Peyer's patch (tissue), 4 donors: Measurements from ENCODE around the gene NUMA1. TPM values are rescaled to one million over a fixed set of nuclear protein-coding genes. Genes with fewer than 3 reads are reported as not detected.

Experiments
- DNase-seq, 3 donors: peaks; one replicate each; pipeline ENCODE4 v3.0.0-alpha.2; 2017 to 2019
- H3K27ac ChIP-seq, 4 donors: fragments of 200-600 bp; sonication (generic); one replicate each; pipeline ENCODE4 v1.5.1; 2016 to 2019
- H3K27me3 ChIP-seq, 2 donors: fragments of 200-600 bp; sonication (generic); one replicate each; pipeline ENCODE4 v1.5.1; 2019
- H3K36me3 ChIP-seq, 3 donors: fragments of 200-600 bp; sonication (generic); one replicate each; pipeline ENCODE4 v1.5.1; 2016 to 2019
- H3K4me1 ChIP-seq, 4 donors: fragments of 200-600 bp; sonication (generic); one replicate each; pipeline ENCODE4 v1.5.1; 2016 to 2019
- H3K4me3 ChIP-seq, 4 donors: fragments of 200-600 bp; sonication (generic); 1 replicate in 3 of 4; 2 replicates in 1 of 4; pipeline ENCODE4 v1.5.1; 2016 to 2019; ENCODE audit warnings: mild to moderate bottlenecking in 1 of 4
- H3K9me3 ChIP-seq, 4 donors: fragments of 200-600 bp; sonication (generic); one replicate each; pipeline ENCODE4 v1.5.1; 2016 to 2019; ENCODE audit warnings: mild to moderate bottlenecking in 1 of 4
- POLR2A ChIP-seq, 2 donors: fragments of 450-650 bp; IDR thresholded peaks; one replicate each; pipeline ENCODE4 v1.5.1; 2017; ENCODE audit warnings: antibody characterized with exemption in 2 of 2, mild to moderate bottlenecking in 2 of 2, moderate library complexity in 2 of 2
- total RNA-seq, 4 donors: library from RNA; depleted of rRNA; stranded (reverse); fragments of >200 nt; gene quantifications; one replicate each; pipeline ENCODE4 v1.1.0, GENCODE V29; 2016
- TF ChIP-seq, protein P1 (sequence below), 6 experiments: fragments of 450-650 bp in 4 of 6; fragments of 200-600 bp in 2 of 6; sonication (generic) in 1 of 6; IDR thresholded peaks; one replicate each; pipeline ENCODE4 v1.5.1; 2017 to 2019; ENCODE audit warnings: antibody characterized with exemption in 6 of 6, mild to moderate bottlenecking in 3 of 6, moderate library complexity in 1 of 6

Gene NUMA1
- total RNA-seq, 4 donors from 2014 or later: 297 to 512 (median 388) TPM

DNA sequence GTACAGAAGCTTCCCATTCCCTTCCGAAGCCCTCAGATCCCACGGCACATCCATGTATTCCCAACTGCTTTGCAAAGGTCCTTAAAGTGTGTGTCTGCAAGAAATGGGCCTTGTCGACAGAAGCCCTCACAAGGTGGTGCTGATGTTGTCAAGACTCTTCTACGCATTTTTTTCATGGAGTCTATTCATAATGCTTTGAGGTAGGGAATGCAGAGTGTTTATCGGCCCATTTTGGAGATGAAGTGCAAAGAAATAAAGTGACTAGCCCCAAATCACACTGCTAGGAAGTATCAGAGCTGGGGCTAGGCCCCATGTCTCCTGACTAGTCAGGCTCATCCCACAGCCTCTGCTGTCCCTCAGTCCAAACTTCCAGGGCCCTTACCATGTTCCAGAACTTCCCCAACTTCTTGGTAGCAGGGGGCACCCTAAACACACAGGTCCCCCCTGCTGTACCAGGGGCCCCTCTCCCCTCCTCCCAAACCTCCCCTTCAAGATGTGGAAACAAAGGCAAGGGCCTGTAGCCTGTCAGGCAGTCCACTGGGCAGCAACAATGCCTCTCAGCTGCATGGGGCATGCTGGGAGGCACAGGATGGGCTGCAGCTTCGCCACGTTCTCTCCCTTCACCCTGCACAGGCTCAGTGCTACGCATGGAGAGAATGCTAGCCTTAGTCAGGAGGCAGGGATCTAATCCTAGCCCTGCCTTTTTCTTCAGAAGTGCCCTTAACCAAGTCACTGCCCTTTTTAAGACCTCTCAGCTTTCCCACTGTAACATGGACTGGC, 73.8 kb downstream of the NUMA1 start:
- no peak overlapping the region for H3K27ac ChIP-seq
- H3K27me3 ChIP-seq: no peaks in the 10 kb centered on the region
- peaks cover 0 to 97% (median 0%) of the 10 kb centered on the region in 3 donors for H3K36me3 ChIP-seq
- DNase-seq: no peak
- no peak overlapping the region for H3K4me3 ChIP-seq
- TF ChIP-seq, protein P1, sequence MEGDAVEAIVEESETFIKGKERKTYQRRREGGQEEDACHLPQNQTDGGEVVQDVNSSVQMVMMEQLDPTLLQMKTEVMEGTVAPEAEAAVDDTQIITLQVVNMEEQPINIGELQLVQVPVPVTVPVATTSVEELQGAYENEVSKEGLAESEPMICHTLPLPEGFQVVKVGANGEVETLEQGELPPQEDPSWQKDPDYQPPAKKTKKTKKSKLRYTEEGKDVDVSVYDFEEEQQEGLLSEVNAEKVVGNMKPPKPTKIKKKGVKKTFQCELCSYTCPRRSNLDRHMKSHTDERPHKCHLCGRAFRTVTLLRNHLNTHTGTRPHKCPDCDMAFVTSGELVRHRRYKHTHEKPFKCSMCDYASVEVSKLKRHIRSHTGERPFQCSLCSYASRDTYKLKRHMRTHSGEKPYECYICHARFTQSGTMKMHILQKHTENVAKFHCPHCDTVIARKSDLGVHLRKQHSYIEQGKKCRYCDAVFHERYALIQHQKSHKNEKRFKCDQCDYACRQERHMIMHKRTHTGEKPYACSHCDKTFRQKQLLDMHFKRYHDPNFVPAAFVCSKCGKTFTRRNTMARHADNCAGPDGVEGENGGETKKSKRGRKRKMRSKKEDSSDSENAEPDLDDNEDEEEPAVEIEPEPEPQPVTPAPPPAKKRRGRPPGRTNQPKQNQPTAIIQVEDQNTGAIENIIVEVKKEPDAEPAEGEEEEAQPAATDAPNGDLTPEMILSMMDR (IDR thresholded peaks at IDR 0.05): no peak
- no peak for TF ChIP-seq POLR2A (IDR thresholded peaks at IDR 0.05)
- no peaks in the 10 kb centered on the region for H3K4me1 ChIP-seq
- H3K9me3 ChIP-seq: no peaks in the 10 kb centered on the region

DNA sequence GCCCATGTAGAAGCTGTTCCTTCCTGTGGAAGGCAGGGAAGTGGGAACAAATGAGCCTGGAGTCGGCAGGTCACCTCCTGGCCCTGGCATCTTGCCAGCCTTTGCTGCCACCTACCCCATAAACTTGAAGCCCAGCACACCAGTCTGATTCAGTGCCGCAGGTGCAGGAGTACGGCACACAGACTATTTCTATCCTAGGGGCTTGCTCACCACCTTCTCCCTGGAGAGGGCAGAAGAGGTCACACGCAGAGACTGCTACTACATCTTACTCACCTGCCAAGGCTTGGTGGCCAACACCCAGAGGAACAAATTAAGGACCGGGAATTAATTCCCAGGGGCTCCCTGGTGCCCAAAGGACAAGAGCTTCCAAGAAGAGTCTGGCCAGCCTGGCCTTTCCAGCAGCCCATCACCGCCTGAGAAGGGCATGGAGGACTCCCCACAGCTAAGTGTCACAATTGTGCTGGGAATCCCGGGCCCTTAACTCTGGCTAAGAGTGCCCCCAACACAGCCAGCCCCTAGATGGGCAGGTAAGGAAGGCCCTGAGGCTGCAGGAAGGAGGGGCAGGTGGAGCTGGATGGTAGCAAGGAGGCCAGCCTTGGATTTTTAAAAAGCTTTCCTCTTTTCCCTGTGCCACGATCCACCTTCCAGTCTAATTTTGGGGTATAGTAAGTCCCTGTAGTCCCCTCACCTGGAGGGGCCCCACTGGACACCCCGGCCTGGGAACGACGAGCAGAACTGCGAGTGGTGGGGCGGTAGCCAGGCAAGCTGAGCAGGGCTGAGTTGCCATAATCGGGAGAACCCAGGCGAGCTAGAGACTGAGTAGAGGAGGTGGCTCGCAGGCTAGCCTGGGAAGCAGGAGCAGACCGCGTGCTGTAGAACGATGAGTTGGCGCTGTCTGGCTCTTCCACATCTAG, 74.7 kb downstream of the NUMA1 start:
- Histone ChIP-seq H3K27me3 (no peaks in the 10 kb centered on the region), H3K4me1 (peaks cover 0 to 1% (median 0%) of the 10 kb centered on the region in 4 donors), H3K4me3 (no peak overlapping the region), H3K9me3 (no peaks in the 10 kb centered on the region), H3K27ac (no peak overlapping the region), H3K36me3 (peaks cover 0 to 93% (median 0%) of the 10 kb centered on the region in 3 donors)
- DNase-seq: no peak
- TF ChIP-seq, protein P1 (IDR thresholded peaks at IDR 0.05): no peak
- no peak for TF ChIP-seq POLR2A (IDR thresholded peaks at IDR 0.05)

DNA sequence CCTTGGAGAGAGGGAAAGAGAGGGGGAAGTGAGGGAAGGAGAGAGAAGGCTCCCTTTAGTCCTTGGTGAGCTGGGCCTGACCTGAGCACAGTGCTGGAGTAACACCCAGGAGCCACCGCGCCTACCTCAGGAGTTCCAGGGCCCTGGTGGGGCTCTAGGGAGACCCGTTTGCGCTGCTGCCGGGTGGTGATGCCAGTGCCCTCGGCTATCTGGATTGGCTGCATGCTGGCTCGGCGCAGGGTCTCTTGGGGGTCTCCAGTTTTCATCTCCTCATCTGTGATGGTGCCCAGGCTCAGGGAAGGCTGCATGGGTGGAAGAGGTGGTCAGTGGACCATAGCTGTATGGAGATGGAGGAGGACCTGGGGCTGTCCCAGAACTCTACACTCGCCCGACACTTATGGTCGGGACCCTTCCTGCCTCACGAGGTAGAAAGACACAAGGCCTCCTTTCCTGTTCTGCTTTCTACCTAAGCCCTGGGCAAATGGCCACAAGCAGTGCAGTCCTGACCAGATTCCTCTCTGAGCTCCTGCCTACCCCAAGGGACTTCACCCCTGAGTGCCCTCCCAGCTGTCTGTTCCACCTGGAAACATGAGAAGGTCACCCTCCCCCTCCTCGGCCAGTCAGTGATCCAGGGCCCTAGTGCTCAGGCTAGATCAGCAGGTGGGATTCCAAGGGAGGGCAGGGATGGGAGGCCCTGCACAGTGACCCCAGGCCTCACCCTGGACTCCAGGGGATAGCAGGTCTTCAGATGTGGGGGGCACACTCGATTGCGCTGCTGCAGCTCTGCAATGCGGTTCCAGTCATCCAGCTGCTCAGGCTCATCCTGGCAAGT, 75.6 kb downstream of the NUMA1 start:
- Histone ChIP-seq H3K36me3 (peaks cover 0 to 84% (median 0%) of the 10 kb centered on the region in 3 donors), H3K9me3 (no peaks in the 10 kb centered on the region), H3K4me1 (peaks cover 0 to 7% (median 3%) of the 10 kb centered on the region in 4 donors), H3K27ac (no peak overlapping the region), H3K27me3 (no peaks in the 10 kb centered on the region), H3K4me3 (no peak overlapping the region)
- no peak for DNase-seq
- TF ChIP-seq, protein P1 (IDR thresholded peaks at IDR 0.05): no peak
- TF ChIP-seq POLR2A (IDR thresholded peaks at IDR 0.05): no peak

DNA sequence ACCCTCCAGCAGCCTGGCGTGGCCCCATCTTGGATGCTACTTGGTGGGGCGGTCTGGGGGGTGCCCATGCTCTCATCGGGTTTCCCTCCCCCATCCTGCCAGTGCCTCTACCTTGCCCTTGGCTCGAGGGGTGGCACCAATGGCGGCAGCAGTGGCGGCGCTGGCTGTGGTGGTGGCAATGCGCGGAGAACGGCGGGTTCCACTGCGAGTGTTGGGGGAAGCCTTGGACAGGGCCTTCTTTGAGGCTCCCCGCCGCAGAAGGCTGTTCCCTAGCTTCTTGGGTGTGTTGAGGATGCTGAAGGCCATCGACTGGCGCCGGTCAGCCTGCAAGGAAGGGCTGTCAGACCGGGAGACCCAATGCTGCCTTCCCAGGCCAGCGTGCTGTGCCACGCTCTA, 76.6 kb downstream of the NUMA1 start:
- Histone ChIP-seq H3K27me3 (no peaks in the 10 kb centered on the region), H3K9me3 (no peaks in the 10 kb centered on the region), H3K4me3 (no peak overlapping the region), H3K36me3 (peaks cover 0 to 74% (median 0%) of the 10 kb centered on the region in 3 donors), H3K27ac (no peak overlapping the region), H3K4me1 (peaks cover 0 to 17% (median 3%) of the 10 kb centered on the region in 4 donors)
- TF ChIP-seq, protein P1 (IDR thresholded peaks at IDR 0.05): no peak
- TF ChIP-seq POLR2A (IDR thresholded peaks at IDR 0.05): no peak
- no peak for DNase-seq
